SK-N-SH treated with all-trans-retinoic acid at 6 μM for 48 hours (cell line): ENCODE results near the gene DCAF15.

Experiments used
- ISL1 ChIP-seq: fragments of 250-450 bp; sonication (Bioruptor Pico); IDR thresholded peaks from 2 replicates; pipeline ENCODE4 v2.1.2; 2022; ENCODE audit warnings: mild to moderate bottlenecking, moderate library complexity
- PPARA ChIP-seq: fragments of 250-450 bp; sonication (Bioruptor Pico); IDR thresholded peaks from 2 replicates; pipeline ENCODE4 v1.5.0; 2020; ENCODE audit warnings: mild to moderate bottlenecking, borderline replicate concordance
- RARB ChIP-seq: fragments of 250-450 bp; sonication (Bioruptor Pico); IDR thresholded peaks from 2 replicates; pipeline ENCODE4 v1.8.0; 2021; ENCODE audit warnings: mild to moderate bottlenecking, moderate library complexity
- SNAI2 ChIP-seq: fragments of 250-450 bp; sonication (Bioruptor Pico); IDR thresholded peaks from 2 replicates; pipeline ENCODE4 v1.5.0; 2020; ENCODE audit warnings: mild to moderate bottlenecking, moderate library complexity
- TCF4 ChIP-seq: fragments of 250-450 bp; sonication (Bioruptor Pico); IDR thresholded peaks from 2 replicates; pipeline ENCODE4 v1.8.0; 2021; ENCODE audit warnings: mild to moderate bottlenecking, moderate library complexity, borderline replicate concordance
- ZFP3 ChIP-seq: fragments of 250-450 bp; sonication (Bioruptor Pico); IDR thresholded peaks from 2 replicates; pipeline ENCODE4 v1.5.0; 2020; ENCODE audit warnings: mild to moderate bottlenecking, moderate library complexity
- ZFP30 ChIP-seq: fragments of 450-650 bp; formaldehyde crosslinking; IDR thresholded peaks from 2 replicates; pipeline ENCODE4 v1.5.0; 2022; ENCODE audit warnings: mild to moderate bottlenecking, moderate library complexity
- ZNF565 ChIP-seq: fragments of 450-650 bp; formaldehyde crosslinking; conservative IDR thresholded peaks from 2 replicates; pipeline ENCODE4 v1.5.0; 2020; ENCODE audit warnings: low read depth, mild to moderate bottlenecking, moderate library complexity
- ZNF70 ChIP-seq: fragments of 450-650 bp; formaldehyde crosslinking; IDR thresholded peaks from 2 replicates; pipeline ENCODE4 v1.5.0; 2020; ENCODE audit warnings: mild to moderate bottlenecking, moderate library complexity
- TF ChIP-seq, protein P1 (sequence below): fragments of 250-450 bp; sonication (Bioruptor Pico); IDR thresholded peaks from 2 replicates; pipeline ENCODE4 v1.5.1; 2020; ENCODE audit warnings: low read depth, mild to moderate bottlenecking, moderate library complexity
- TF ChIP-seq, protein P2 (sequence below): fragments of 250-450 bp; sonication (Bioruptor Pico); IDR thresholded peaks from 2 replicates; pipeline ENCODE4 v1.8.0; 2020; ENCODE audit warnings: mild to moderate bottlenecking, moderate library complexity, borderline replicate concordance

DNA sequence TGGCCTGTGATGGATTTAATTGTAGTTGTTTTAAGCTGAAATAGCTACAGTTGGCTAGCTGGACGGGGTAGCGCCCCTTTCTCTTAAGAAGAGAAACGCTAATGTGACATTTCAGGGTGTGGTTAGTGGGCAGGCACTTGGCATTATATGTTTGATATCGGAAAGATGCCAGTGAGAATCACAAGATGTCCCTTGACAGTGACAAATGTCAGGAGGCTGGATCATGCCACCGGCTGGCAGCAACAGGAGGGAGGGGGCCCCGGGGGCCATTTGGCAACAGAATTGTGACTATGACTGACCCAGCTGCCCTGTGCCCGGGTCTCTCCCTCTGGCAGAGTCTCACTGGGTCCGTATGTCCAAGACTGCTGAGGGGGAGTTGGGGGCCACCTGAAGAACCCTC, 4.7 kb downstream of the DCAF15 start:
- no peak for TF ChIP-seq TCF4
- no peak for TF ChIP-seq RARB (CRISPR knock-in tag)
- TF ChIP-seq, protein P1, sequence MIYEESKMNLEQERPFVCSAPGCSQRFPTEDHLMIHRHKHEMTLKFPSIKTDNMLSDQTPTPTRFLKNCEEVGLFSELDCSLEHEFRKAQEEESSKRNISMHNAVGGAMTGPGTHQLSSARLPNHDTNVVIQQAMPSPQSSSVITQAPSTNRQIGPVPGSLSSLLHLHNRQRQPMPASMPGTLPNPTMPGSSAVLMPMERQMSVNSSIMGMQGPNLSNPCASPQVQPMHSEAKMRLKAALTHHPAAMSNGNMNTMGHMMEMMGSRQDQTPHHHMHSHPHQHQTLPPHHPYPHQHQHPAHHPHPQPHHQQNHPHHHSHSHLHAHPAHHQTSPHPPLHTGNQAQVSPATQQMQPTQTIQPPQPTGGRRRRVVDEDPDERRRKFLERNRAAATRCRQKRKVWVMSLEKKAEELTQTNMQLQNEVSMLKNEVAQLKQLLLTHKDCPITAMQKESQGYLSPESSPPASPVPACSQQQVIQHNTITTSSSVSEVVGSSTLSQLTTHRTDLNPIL (CRISPR knock-in tag): no peak
- no peak for TF ChIP-seq ZFP3
- TF ChIP-seq, protein P2, sequence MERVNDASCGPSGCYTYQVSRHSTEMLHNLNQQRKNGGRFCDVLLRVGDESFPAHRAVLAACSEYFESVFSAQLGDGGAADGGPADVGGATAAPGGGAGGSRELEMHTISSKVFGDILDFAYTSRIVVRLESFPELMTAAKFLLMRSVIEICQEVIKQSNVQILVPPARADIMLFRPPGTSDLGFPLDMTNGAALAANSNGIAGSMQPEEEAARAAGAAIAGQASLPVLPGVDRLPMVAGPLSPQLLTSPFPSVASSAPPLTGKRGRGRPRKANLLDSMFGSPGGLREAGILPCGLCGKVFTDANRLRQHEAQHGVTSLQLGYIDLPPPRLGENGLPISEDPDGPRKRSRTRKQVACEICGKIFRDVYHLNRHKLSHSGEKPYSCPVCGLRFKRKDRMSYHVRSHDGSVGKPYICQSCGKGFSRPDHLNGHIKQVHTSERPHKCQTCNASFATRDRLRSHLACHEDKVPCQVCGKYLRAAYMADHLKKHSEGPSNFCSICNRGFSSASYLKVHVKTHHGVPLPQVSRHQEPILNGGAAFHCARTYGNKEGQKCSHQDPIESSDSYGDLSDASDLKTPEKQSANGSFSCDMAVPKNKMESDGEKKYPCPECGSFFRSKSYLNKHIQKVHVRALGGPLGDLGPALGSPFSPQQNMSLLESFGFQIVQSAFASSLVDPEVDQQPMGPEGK (CRISPR knock-in tag): no peak
- TF ChIP-seq ZNF565: no peak
- no peak for TF ChIP-seq PPARA (CRISPR knock-in tag)
- no peak for TF ChIP-seq SNAI2 (CRISPR knock-in tag)
- no peak for TF ChIP-seq ISL1 (CRISPR knock-in tag)
- TF ChIP-seq ZNF70: no peak
- no peak for TF ChIP-seq ZFP30 (CRISPR knock-in tag)
